Fibroblast of lung (primary cell): Measurements from ENCODE around the gene ADGRV1. TPM values are rescaled to one million over a fixed set of nuclear protein-coding genes. Genes with fewer than 3 reads are reported as not detected.

Experiments
- DNase-seq, 2 donors: peaks; one replicate each; pipeline versions ENCODE4 v3.0.0 to v3.0.0-alpha.2; 2010; ENCODE audit warnings: low read depth in 2 of 2
- H2AFZ ChIP-seq: 2 replicates; pipeline ENCODE4 v1.5.1; 2012; ENCODE audit warnings: low read length, control low read depth, inconsistent platforms
- H3K27ac ChIP-seq: 2 replicates; pipeline ENCODE4 v1.5.1; 2011; ENCODE audit warnings: low read length, control low read depth; ENCODE audit not compliant: insufficient read depth
- H3K27me3 ChIP-seq: 2 replicates; pipeline ENCODE4 v1.5.1; 2011; ENCODE audit warnings: mild to moderate bottlenecking, low read length; ENCODE audit not compliant: control insufficient read depth, insufficient read depth
- H3K36me3 ChIP-seq: 2 replicates; pipeline ENCODE4 v1.5.1; 2011; ENCODE audit warnings: low read length; ENCODE audit not compliant: control insufficient read depth, insufficient read depth
- H3K4me1 ChIP-seq: 2 replicates; pipeline ENCODE4 v1.5.1; 2011; ENCODE audit warnings: low read length; ENCODE audit not compliant: control insufficient read depth, insufficient read depth; ENCODE audit errors: extremely low read depth
- H3K4me2 ChIP-seq: 2 replicates; pipeline ENCODE4 v1.5.1; 2011; ENCODE audit warnings: low read length, control low read depth; ENCODE audit not compliant: insufficient read depth; ENCODE audit errors: extremely low read depth
- H3K4me3 ChIP-seq, 4 experiments: fragments of 200-600 bp in 1 of 4; sonication (generic) in 1 of 4; replicated peaks in 1 of 4; 2 replicates each; pipeline ENCODE4 v1.5.1; 2011 to 2016; ENCODE audit warnings: low read length in 4 of 4, low read depth in 3 of 4, mild to moderate bottlenecking in 3 of 4, control low read depth in 2 of 4, inconsistent platforms in 1 of 4, mixed read lengths in 1 of 4; ENCODE audit not compliant: insufficient read depth in 1 of 4; ENCODE audit errors: control extremely low read depth in 1 of 4
- H3K79me2 ChIP-seq: 2 replicates; pipeline ENCODE4 v1.5.1; 2012; ENCODE audit warnings: mild to moderate bottlenecking, low read length, inconsistent platforms; ENCODE audit not compliant: control insufficient read depth, insufficient read depth
- H3K9ac ChIP-seq: 2 replicates; pipeline ENCODE4 v1.5.1; 2011; ENCODE audit warnings: mild to moderate bottlenecking, low read length, control low read depth; ENCODE audit not compliant: insufficient read depth
- H3K9me3 ChIP-seq: 2 replicates; pipeline ENCODE4 v1.5.1; 2012; ENCODE audit warnings: low read depth, low read length; ENCODE audit not compliant: control insufficient read depth, insufficient read depth
- H4K20me1 ChIP-seq: 2 replicates; pipeline ENCODE4 v1.5.1; 2011; ENCODE audit warnings: low read length; ENCODE audit not compliant: control insufficient read depth, insufficient read depth; ENCODE audit errors: extremely low read depth
- EZH2 ChIP-seq: IDR thresholded peaks from 2 replicates; pipeline ENCODE4 v1.5.1; 2012; ENCODE audit warnings: low read length, control low read depth, mild to moderate bottlenecking; ENCODE audit errors: missing control alignments
- polyA plus RNA-seq, 2 donors: library from polyadenylated mRNA; depleted of rRNA in 1 of 2; stranded (reverse) in 1 of 2; unstranded in 1 of 2; fragments of >200 nt; gene quantifications; 2 replicates each; pipeline ENCODE4 v1.2.1, GENCODE V29; 2011 to 2012; ENCODE audit warnings: missing spikeins in 1 of 2
- total RNA-seq: library from RNA; depleted of rRNA; stranded (reverse); fragments of >200 nt; gene quantifications from 2 replicates; pipeline ENCODE4 v1.2.1, GENCODE V29; 2014
- TF ChIP-seq, protein P1 (sequence below), 2 donors: IDR thresholded peaks in 1 of 2; conservative IDR thresholded peaks in 1 of 2; 1 replicate in 1 of 2; 2 replicates in 1 of 2; pipeline ENCODE4 v1.5.1; 2011 to 2012; ENCODE audit warnings: low read length in 2 of 2, control low read depth in 1 of 2, inconsistent platforms in 1 of 2, low read depth in 1 of 2, mild to moderate bottlenecking in 1 of 2

The ADGRV1 gene
- total and polyA plus RNA-seq, 2 donors (not counting 1 experiment from before 2014, with no cell fraction given) = 0.15 to 0.17 TPM

DNA sequence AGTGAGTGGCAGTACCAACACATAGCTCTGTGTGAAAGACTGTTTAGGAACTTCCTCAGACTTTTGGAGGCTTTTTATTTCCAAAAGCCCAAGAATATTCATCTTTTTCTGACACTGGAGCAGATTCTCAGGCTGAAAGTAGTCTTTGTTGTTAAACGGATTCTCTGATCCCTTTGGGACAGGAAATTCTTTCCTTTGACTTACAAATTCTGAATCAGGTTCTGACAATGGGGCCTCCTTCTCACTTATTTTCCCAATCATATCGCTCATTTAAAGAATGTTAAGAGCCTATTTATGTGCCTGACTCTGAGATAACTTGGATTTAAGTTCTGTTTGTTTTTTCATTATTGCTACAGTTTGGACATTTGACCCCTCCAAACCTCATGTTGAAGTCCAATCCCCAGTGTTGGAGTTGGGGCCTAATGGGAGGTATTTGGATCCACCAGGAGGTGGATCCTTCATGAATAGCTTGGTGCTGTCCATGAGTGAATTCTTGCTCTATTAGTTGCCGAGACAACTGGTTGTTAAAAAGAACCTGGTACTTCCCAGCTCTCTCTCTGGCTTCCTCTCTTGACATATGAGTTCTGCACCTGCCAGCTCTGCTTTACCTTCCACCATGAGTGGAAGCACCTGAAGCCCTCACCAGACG, 4.1 kb upstream of the ADGRV1 start:
- H3K9me3 ChIP-seq = no peaks in the 10 kb centered on the region
- no peak for TF ChIP-seq EZH2
- TF ChIP-seq, protein P1, sequence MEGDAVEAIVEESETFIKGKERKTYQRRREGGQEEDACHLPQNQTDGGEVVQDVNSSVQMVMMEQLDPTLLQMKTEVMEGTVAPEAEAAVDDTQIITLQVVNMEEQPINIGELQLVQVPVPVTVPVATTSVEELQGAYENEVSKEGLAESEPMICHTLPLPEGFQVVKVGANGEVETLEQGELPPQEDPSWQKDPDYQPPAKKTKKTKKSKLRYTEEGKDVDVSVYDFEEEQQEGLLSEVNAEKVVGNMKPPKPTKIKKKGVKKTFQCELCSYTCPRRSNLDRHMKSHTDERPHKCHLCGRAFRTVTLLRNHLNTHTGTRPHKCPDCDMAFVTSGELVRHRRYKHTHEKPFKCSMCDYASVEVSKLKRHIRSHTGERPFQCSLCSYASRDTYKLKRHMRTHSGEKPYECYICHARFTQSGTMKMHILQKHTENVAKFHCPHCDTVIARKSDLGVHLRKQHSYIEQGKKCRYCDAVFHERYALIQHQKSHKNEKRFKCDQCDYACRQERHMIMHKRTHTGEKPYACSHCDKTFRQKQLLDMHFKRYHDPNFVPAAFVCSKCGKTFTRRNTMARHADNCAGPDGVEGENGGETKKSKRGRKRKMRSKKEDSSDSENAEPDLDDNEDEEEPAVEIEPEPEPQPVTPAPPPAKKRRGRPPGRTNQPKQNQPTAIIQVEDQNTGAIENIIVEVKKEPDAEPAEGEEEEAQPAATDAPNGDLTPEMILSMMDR (conservative IDR thresholded peaks at IDR 0.05 in 1 of 2, IDR thresholded peaks at IDR 0.05 in 1 of 2; ENCODE audit: low read depth in 1 of 2, low read length in 2 of 2) = no peak
- H3K36me3 ChIP-seq = no peaks in the 10 kb centered on the region
- no peak overlapping the region for H3K9ac ChIP-seq
- DNase-seq = no peak
- no peaks in the 10 kb centered on the region for H3K4me1 ChIP-seq
- H3K27ac ChIP-seq = no peak overlapping the region
- no peaks in the 10 kb centered on the region for H4K20me1 ChIP-seq
- H3K27me3 ChIP-seq = peaks cover 21% of the 10 kb centered on the region
- no peak overlapping the region for H3K4me3 ChIP-seq
- no peak overlapping the region for H3K4me2 ChIP-seq
- H2AFZ ChIP-seq = no peak overlapping the region
- no peaks in the 10 kb centered on the region for H3K79me2 ChIP-seq

GRCh38 chr5:90555666-90556065, 2.9 kb upstream of the ADGRV1 start:
- no peaks in the 10 kb centered on the region for H3K4me1 ChIP-seq
- H3K9me3 ChIP-seq = no peaks in the 10 kb centered on the region
- no peaks in the 10 kb centered on the region for H4K20me1 ChIP-seq
- no peak overlapping the region for H3K27ac ChIP-seq
- H3K4me2 ChIP-seq = no peak overlapping the region
- DNase-seq = no peak
- H2AFZ ChIP-seq = no peak overlapping the region
- no peaks in the 10 kb centered on the region for H3K79me2 ChIP-seq
- peaks cover 21% of the 10 kb centered on the region for H3K27me3 ChIP-seq
- no peak overlapping the region for H3K4me3 ChIP-seq
- H3K9ac ChIP-seq = no peak overlapping the region
- no peak for TF ChIP-seq EZH2
- TF ChIP-seq, protein P1 (conservative IDR thresholded peaks at IDR 0.05 in 1 of 2, IDR thresholded peaks at IDR 0.05 in 1 of 2; ENCODE audit: low read depth in 1 of 2, low read length in 2 of 2) = no peak
- no peaks in the 10 kb centered on the region for H3K36me3 ChIP-seq

DNA sequence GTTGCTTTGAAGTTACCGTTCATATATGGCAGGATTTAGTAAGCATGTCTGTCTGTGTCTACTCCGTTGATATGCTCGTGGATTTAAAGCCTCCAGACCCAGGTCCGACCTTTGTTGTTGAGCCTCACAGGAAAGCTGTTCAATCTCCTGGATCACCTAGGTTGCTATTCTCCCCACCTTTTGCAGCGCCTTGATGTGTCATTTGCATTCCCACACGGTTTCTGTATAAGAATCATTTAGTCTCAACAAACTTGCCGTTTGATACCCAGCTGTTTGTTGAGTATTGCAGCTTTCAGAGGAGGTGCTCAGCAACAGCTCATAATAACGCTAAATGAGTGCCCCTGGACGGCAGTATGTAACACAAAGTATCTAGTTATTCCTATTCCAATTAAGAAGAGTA, 1.2 kb upstream of the ADGRV1 start:
- Histone ChIP-seq H3K4me2 (no peak overlapping the region), H3K9ac (no peak overlapping the region), H3K79me2 (no peaks in the 10 kb centered on the region), H2AFZ (no peak overlapping the region), H3K27ac (no peak overlapping the region), H3K4me3 (no peak overlapping the region), H3K4me1 (no peaks in the 10 kb centered on the region), H4K20me1 (no peaks in the 10 kb centered on the region), H3K27me3 (peaks cover 21% of the 10 kb centered on the region), H3K9me3 (no peaks in the 10 kb centered on the region), H3K36me3 (no peaks in the 10 kb centered on the region)
- DNase-seq = no peak
- TF ChIP-seq, protein P1 (conservative IDR thresholded peaks at IDR 0.05 in 1 of 2, IDR thresholded peaks at IDR 0.05 in 1 of 2; ENCODE audit: low read depth in 1 of 2, low read length in 2 of 2) = no peak
- TF ChIP-seq EZH2 = peak; percentile 68
